ENCODE measurements around the gene RTN4R. TPM values are rescaled to one million over a fixed set of nuclear protein-coding genes. Genes with fewer than 3 reads are reported as not detected.
A peak's percentile ranks its signal among the peaks of the same experiment; 100 is the strongest.

Gene RTN4R
- total RNA-seq, 2 donors from 2014 or later: 12.8 to 17.7 TPM

DNA sequence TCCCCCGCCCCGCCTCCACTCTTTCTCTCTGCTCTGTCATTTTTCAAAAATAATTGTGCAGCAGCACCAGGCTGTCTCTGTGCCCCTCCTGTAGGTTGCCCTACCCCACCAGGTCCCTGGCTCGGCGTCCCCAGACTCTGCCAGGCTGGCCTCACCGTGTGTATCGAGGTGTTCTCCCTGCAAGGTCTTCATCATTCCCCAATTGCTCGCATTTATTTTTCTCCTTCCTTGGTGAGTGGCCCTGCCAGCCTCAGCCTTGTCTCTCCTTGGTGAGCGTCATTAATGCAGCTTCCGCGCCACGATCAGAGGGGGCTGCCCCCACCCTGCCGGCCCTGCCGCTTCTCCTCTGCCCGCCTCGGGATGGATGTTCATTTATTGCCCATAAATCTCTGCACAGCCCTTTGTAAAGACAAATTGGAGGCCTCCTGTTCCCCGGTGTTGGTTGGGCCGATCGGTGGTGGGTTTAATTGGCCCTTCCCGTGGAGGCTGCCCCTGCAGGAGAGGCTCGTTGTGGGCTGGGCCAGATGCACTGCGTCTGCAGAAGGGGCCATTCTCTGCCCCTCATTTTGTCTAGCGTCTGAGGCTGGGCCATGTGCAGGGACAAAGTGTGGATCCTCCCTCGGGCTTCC lies 33.2 kb downstream of the RTN4R start:
- Histone ChIP-seq H3K9me3 (ENCODE audit: control insufficient read depth, low read length) (no peaks in the 10 kb centered on the region), H3K9ac (ENCODE audit: extremely low read depth, low read length, poor library complexity, severe bottlenecking) (no peak overlapping the region), H3K36me3 (ENCODE audit: control insufficient read depth, insufficient read depth, low read length) (no peaks in the 10 kb centered on the region), H3K27ac (ENCODE audit: low read depth, low read length) (peak overlapping the region; percentile 44), H3K27me3 (ENCODE audit: control insufficient read depth, insufficient read depth, low read length, poor library complexity, severe bottlenecking) (no peaks in the 10 kb centered on the region), H3K4me3 (ENCODE audit: low read length) (no peak overlapping the region), H3K4me1 (ENCODE audit: control insufficient read depth, insufficient read depth, low read length) (peaks cover 3% of the 10 kb centered on the region)
- TF ChIP-seq CTCF (conservative IDR thresholded peaks at IDR 0.05): no peak
- 91% methylated on average over 22 to 23 of the region's 23 CpGs for WGBS, 2 experiments (ENCODE audit: insufficient coverage in 1 of 2, insufficient read length in 1 of 2)
- Mint-ChIP-seq H3K36me3 (ENCODE audit: low read depth) (no peaks in the 10 kb centered on the region), H3K9me3 (no peaks in the 10 kb centered on the region), H3K4me1 (no peaks in the 10 kb centered on the region), H3K4me3 (no peak overlapping the region), H3K27me3 (ENCODE audit: insufficient read depth) (no peaks in the 10 kb centered on the region), H3K27ac (no peak overlapping the region)
- no peak for DNase-seq

DNA sequence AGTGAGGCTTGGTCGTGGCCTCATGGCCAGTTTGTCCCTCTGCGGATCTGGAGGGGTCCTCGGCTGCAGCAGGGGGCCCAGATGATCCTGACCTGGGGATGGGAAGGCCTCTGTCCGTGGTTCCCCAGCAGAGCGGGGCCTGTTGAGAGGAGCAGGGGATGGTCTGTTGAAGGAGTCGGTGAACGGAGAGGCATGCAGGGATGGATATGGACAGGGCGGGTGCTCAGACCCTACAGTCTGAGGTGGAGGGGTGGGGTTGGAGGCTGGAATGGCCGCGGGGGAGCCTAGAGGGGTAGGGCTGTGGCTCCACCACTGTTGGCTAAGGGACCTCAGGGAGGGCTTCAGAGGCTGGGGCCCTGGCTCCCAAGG lies 33.8 kb downstream of the RTN4R start:
- no peak for DNase-seq
- H3K4me3 ChIP-seq (ENCODE audit: low read length): no peak overlapping the region
- no peaks in the 10 kb centered on the region for H3K36me3 Mint-ChIP-seq (ENCODE audit: low read depth)
- no peak overlapping the region for H3K9ac ChIP-seq (ENCODE audit: extremely low read depth, low read length, poor library complexity, severe bottlenecking)
- no peak for TF ChIP-seq CTCF (conservative IDR thresholded peaks at IDR 0.05)
- no peak overlapping the region for H3K4me3 Mint-ChIP-seq
- H3K9me3 Mint-ChIP-seq: no peaks in the 10 kb centered on the region
- H3K4me1 Mint-ChIP-seq: no peaks in the 10 kb centered on the region
- H3K36me3 ChIP-seq (ENCODE audit: control insufficient read depth, insufficient read depth, low read length): no peaks in the 10 kb centered on the region
- H3K27ac Mint-ChIP-seq: no peak overlapping the region
- peaks cover 3% of the 10 kb centered on the region for H3K4me1 ChIP-seq (ENCODE audit: control insufficient read depth, insufficient read depth, low read length)
- WGBS, 2 experiments (ENCODE audit: insufficient coverage in 1 of 2, insufficient read length in 1 of 2): 88 to 90% methylated on average over 5 to 10 of the region's 10 CpGs
- no peaks in the 10 kb centered on the region for H3K9me3 ChIP-seq (ENCODE audit: control insufficient read depth, low read length)
- no peak overlapping the region for H3K27ac ChIP-seq (ENCODE audit: low read depth, low read length)
- H3K27me3 Mint-ChIP-seq (ENCODE audit: insufficient read depth): no peaks in the 10 kb centered on the region
- no peaks in the 10 kb centered on the region for H3K27me3 ChIP-seq (ENCODE audit: control insufficient read depth, insufficient read depth, low read length, poor library complexity, severe bottlenecking)

GRCh38 chr22:20233351-20234313 lies 34.5 kb downstream of the RTN4R start:
- no peaks in the 10 kb centered on the region for H3K27me3 Mint-ChIP-seq (ENCODE audit: insufficient read depth)
- no peak overlapping the region for H3K4me3 Mint-ChIP-seq

More at GRCh38 chr22:20233351-20234313, 34.5 kb downstream of the RTN4R start:
- 93 to 99% methylated on average over 7 to 13 of the region's 13 CpGs for WGBS, 2 experiments (ENCODE audit: insufficient coverage in 1 of 2, insufficient read length in 1 of 2)
- TF ChIP-seq CTCF (conservative IDR thresholded peaks at IDR 0.05): no peak
- Histone ChIP-seq H3K9ac (ENCODE audit: extremely low read depth, low read length, poor library complexity, severe bottlenecking) (no peak overlapping the region), H3K4me1 (ENCODE audit: control insufficient read depth, insufficient read depth, low read length) (peaks cover 3% of the 10 kb centered on the region), H3K9me3 (ENCODE audit: control insufficient read depth, low read length) (no peaks in the 10 kb centered on the region), H3K36me3 (ENCODE audit: control insufficient read depth, insufficient read depth, low read length) (no peaks in the 10 kb centered on the region), H3K27ac (ENCODE audit: low read depth, low read length) (no peak overlapping the region), H3K27me3 (ENCODE audit: control insufficient read depth, insufficient read depth, low read length, poor library complexity, severe bottlenecking) (no peaks in the 10 kb centered on the region), H3K4me3 (ENCODE audit: low read length) (no peak overlapping the region)
- Mint-ChIP-seq H3K9me3 (no peaks in the 10 kb centered on the region), H3K4me1 (no peaks in the 10 kb centered on the region), H3K27ac (no peak overlapping the region), H3K36me3 (ENCODE audit: low read depth) (no peaks in the 10 kb centered on the region)
- DNase-seq: no peak
